ENCODE data around the gene FSD2. TPM values are rescaled to one million over a fixed set of nuclear protein-coding genes. Genes with fewer than 3 reads are reported as not detected.

Gene FSD2
- total RNA-seq, 1 experiment from 2014 or later: not detected

DNA sequence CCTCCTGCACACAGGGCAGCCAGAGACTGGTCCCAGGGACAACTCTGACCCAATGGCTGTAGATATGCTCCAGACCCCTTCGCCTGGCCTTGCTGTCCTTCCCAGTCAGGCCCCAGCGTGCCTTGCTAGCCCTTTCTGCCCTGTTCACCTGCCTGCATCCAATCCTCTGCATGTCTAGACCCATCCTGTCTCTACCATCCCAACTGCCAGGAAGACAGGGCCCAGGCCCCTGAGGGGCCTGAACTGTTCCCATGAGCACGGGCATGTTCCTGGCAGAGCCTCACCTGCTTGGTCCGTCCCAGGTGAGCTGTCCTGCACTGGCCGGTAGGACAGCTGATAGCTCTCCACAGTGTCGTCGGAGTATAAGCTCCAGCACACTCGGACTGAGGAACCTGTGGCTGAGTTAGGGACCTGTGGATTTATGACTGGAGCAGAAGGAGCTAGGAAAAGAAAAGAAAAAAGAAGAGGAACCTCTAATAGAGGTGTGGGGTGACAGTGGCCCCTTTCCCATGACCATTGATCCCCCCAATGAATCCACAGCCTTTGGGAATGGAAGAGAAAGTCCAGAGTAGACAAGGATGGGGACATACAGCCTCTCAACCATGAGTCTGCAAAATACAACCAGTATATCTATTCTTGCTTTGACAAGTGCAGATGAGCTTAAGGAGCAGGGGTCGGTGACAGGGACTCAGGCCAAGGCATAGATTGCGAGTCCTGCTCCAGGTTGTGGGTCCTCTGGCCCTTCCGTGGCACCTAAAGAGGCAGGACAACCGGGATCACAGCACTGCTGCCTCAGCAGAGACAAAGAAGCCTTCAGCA lies 33.9 kb downstream of the FSD2 start:
- H3K56ac ChIP-seq (ENCODE audit: insufficient read length, low read depth, low read length): no peak overlapping the region
- no peak overlapping the region for H3K27ac ChIP-seq (ENCODE audit: insufficient read length, low read depth, low read length)
- Mint-ChIP-seq H3K4me1 (no peaks in the 10 kb centered on the region), H3K27me3 (ENCODE audit: low read depth) (no peaks in the 10 kb centered on the region; the same call in 1 of the 2 replicates), H3K36me3 (ENCODE audit: insufficient read depth in 1 of 3, low read depth in 3 of 3) (no peaks in the 10 kb centered on the region), H3K27ac (peak overlapping the region in 2 of 3 experiments; percentile 37 to 89; a peak in 3 of 7 replicates), H3K9me3 (no peaks in the 10 kb centered on the region), H3K4me3 (no peak overlapping the region)
- H3T11ph ChIP-seq (ENCODE audit: low read length): no peak overlapping the region
- H3K4ac ChIP-seq (ENCODE audit: low read depth, low read length): no peak overlapping the region
- no peak overlapping the region for H2BK120ac ChIP-seq (ENCODE audit: low read depth, low read length, poor library complexity, severe bottlenecking)
- no peak overlapping the region for H2BK15ac ChIP-seq (ENCODE audit: low read depth, low read length)
- H3K79me1 ChIP-seq (ENCODE audit: insufficient read depth, low read depth, low read length, poor library complexity, severe bottlenecking): no peaks in the 10 kb centered on the region
- H2BK5ac ChIP-seq (ENCODE audit: insufficient read length, low read length): no peak overlapping the region
- H2AFZ ChIP-seq (ENCODE audit: low read length): no peak overlapping the region
- no peak overlapping the region for H4K8ac ChIP-seq (replicated peaks; ENCODE audit: insufficient read length, low read depth, low read length)
- no peak for DNase-seq
- H4K5ac ChIP-seq (ENCODE audit: insufficient read length, low read depth, low read length): no peak overlapping the region
- H3K23me2 ChIP-seq (ENCODE audit: insufficient read length, low read depth, low read length, poor library complexity, severe bottlenecking): no peaks in the 10 kb centered on the region
- no peak overlapping the region for H2BK20ac ChIP-seq (ENCODE audit: low read depth, low read length, poor library complexity, severe bottlenecking)
- H3K23ac ChIP-seq (ENCODE audit: insufficient read length, low read depth, low read length): no peak overlapping the region
- WGBS (ENCODE audit: extremely low coverage, insufficient read length, low lambda C conversion rate): no CpG with 5 or more reads among the region's 12 CpGs
- no peak overlapping the region for H2BK12ac ChIP-seq (ENCODE audit: insufficient read length, low read depth, low read length)
- H4K20me1 ChIP-seq (ENCODE audit: control insufficient read depth, insufficient read depth, insufficient read length): no peaks in the 10 kb centered on the region
- TF ChIP-seq, protein P1, sequence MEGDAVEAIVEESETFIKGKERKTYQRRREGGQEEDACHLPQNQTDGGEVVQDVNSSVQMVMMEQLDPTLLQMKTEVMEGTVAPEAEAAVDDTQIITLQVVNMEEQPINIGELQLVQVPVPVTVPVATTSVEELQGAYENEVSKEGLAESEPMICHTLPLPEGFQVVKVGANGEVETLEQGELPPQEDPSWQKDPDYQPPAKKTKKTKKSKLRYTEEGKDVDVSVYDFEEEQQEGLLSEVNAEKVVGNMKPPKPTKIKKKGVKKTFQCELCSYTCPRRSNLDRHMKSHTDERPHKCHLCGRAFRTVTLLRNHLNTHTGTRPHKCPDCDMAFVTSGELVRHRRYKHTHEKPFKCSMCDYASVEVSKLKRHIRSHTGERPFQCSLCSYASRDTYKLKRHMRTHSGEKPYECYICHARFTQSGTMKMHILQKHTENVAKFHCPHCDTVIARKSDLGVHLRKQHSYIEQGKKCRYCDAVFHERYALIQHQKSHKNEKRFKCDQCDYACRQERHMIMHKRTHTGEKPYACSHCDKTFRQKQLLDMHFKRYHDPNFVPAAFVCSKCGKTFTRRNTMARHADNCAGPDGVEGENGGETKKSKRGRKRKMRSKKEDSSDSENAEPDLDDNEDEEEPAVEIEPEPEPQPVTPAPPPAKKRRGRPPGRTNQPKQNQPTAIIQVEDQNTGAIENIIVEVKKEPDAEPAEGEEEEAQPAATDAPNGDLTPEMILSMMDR (conservative IDR thresholded peaks at IDR 0.05): no peak
- H4K91ac ChIP-seq (ENCODE audit: insufficient read length, low read depth, low read length): no peak overlapping the region
- H3K79me2 ChIP-seq (ENCODE audit: insufficient read depth, low read length): no peaks in the 10 kb centered on the region
- no peaks in the 10 kb centered on the region for H3K9me3 ChIP-seq (ENCODE audit: control insufficient read depth, low read depth, low read length)
- H3K9ac ChIP-seq (ENCODE audit: extremely low read depth, insufficient read length, low read length): no peak overlapping the region
- no peak overlapping the region for H2AK5ac ChIP-seq (ENCODE audit: insufficient read length, low read length)
- H3K27me3 ChIP-seq (ENCODE audit: insufficient read depth, low read length): no peaks in the 10 kb centered on the region
- no peaks in the 10 kb centered on the region for H3K4me1 ChIP-seq (ENCODE audit: insufficient read depth, low read length)
- no peak overlapping the region; the same call in 1 of the 2 replicates for H3K14ac ChIP-seq (ENCODE audit: insufficient read depth, low read length)
- H3K18ac ChIP-seq (ENCODE audit: insufficient read length, low read depth, low read length): no peak overlapping the region
- no peak overlapping the region for H3K4me2 ChIP-seq (ENCODE audit: insufficient read depth, insufficient read length, low read length)
